OCI-LY7 (cell line): Measurements from ENCODE around the gene CARMIL1.

Experiments used
- EZH2phosphoT487 ChIP-seq: fragments of 200-600 bp; sonication (generic); IDR thresholded peaks from 2 replicates; pipeline ENCODE4 v1.6.1; 2018; ENCODE audit warnings: low read depth, borderline replicate concordance, mild to moderate bottlenecking, mixed run types, antibody characterized with exemption, low read length, moderate library complexity, mixed read lengths
- TF ChIP-seq, protein P1 (sequence below): fragments of 200-600 bp; sonication (generic); conservative IDR thresholded peaks from 2 replicates; pipeline ENCODE4 v1.5.1; 2014; ENCODE audit warnings: mild to moderate bottlenecking, antibody characterized with exemption, low read length, moderate library complexity, mixed read lengths

DNA sequence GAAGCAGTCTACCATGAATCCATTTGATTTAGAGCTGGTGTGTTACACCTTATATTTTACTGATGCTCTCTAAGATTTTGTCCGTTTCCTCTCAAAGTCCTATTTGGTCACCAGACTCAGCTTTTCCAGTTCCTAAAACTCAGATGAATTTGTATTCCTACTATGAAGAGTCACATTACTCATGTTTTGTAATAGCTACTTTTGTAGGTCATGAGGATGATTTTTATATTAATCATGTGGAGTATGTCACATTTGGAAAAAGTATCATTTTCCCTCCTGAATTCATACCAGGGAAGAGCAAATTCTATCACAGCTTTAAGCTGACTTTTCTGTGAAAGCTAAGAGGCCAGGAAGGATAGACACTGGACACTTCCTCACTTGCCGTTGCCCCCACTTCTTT lies 232.2 kb downstream of the CARMIL1 start:
- TF ChIP-seq, protein P1, sequence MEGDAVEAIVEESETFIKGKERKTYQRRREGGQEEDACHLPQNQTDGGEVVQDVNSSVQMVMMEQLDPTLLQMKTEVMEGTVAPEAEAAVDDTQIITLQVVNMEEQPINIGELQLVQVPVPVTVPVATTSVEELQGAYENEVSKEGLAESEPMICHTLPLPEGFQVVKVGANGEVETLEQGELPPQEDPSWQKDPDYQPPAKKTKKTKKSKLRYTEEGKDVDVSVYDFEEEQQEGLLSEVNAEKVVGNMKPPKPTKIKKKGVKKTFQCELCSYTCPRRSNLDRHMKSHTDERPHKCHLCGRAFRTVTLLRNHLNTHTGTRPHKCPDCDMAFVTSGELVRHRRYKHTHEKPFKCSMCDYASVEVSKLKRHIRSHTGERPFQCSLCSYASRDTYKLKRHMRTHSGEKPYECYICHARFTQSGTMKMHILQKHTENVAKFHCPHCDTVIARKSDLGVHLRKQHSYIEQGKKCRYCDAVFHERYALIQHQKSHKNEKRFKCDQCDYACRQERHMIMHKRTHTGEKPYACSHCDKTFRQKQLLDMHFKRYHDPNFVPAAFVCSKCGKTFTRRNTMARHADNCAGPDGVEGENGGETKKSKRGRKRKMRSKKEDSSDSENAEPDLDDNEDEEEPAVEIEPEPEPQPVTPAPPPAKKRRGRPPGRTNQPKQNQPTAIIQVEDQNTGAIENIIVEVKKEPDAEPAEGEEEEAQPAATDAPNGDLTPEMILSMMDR = no peak
- no peak for TF ChIP-seq EZH2phosphoT487
